HCT116 (cell line): ENCODE data around the gene TNFAIP3. TPM values are rescaled to one million over a fixed set of nuclear protein-coding genes. Genes with fewer than 3 reads are reported as not detected.
A peak's percentile ranks its signal among the peaks of the same experiment; 100 is the strongest.

Experiments
- ATAC-seq: fragments of 200-7000 bp; cut with Tn5 transposase; 2 replicates; pipeline ENCODE4 v1.9.1; 2020; ENCODE audit warnings: mild to moderate bottlenecking, moderate library complexity
- BruUV-seq: library from RNA; stranded (reverse); fragments of 400-500 nt; replicated peaks from 2 replicates; lab custom pipeline; 2021; lab: Mats Ljungman, UMichigan
- CTCF ChIA-PET: fragments of 300-600 bp; sonication (Branson Sonifier 250); formaldehyde crosslinking; loops from one replicate; lab custom pipeline; 2021; ENCODE audit warnings: antibody characterized with exemption; lab: Charles Lee
- POLR2A ChIA-PET: fragments of 300-600, 350-600 bp; sonication (Branson Sonifier 250); formaldehyde crosslinking; loops from one replicate; lab custom pipeline; 2021; ENCODE audit warnings: antibody characterized with exemption; lab: Charles Lee
- RAD21 ChIA-PET, 2 experiments: fragments of 300-600 bp; sonication (Branson Sonifier 250); formaldehyde crosslinking; loops; one replicate each; lab custom pipeline; 2023; ENCODE audit warnings: low total read pairs in 2 of 2; ENCODE audit not compliant: uncharacterized antibody in 2 of 2, unreplicated experiment in 2 of 2, low non-redundant PET in 1 of 2; lab: Charles Lee
- DNase-seq: peaks from one replicate; pipeline ENCODE4 v3.0.0-alpha.2; 2010; ENCODE audit warnings: low read depth, low spot score
- H2AFZ ChIP-seq: fragments of 200-600 bp; shearing (Covaris generic), sonication (generic); 2 replicates; pipeline ENCODE4 v1.6.1; 2017; ENCODE audit warnings: low read depth, mixed run types, mixed read lengths, antibody characterized with exemption, low read length; ENCODE audit not compliant: poor library complexity, severe bottlenecking
- H3K27ac ChIP-seq: 2 replicates; pipeline ENCODE4 v1.5.1; 2012; ENCODE audit warnings: low read depth, low read length
- H3K27me3 ChIP-seq: fragments of 200-600 bp; sonication (generic); 2 replicates; pipeline ENCODE4 v1.6.1; 2016; ENCODE audit warnings: mixed run types, low read length, mixed read lengths; ENCODE audit not compliant: insufficient read depth
- H3K36me3 ChIP-seq, 2 experiments: fragments of 200-500 bp in 1 of 2; fragments of 200-600 bp in 1 of 2; sonication (Bioruptor generic) in 1 of 2; sonication (generic) in 1 of 2; 2 replicates each; pipeline versions ENCODE4 v1.5.1 to v1.6.1; 2014 to 2016; ENCODE audit warnings: low read length in 2 of 2, inconsistent platforms in 1 of 2, mixed read lengths in 1 of 2, mixed run types in 1 of 2; ENCODE audit not compliant: insufficient read depth in 2 of 2, control insufficient read depth in 1 of 2
- H3K4me1 ChIP-seq, 2 experiments: fragments of 200-600 bp in 1 of 2; sonication (generic) in 1 of 2; 2 replicates each; pipeline versions ENCODE4 v1.5.1 to v1.6.1; 2012 to 2017; ENCODE audit warnings: low read length in 2 of 2, inconsistent platforms in 1 of 2, mild to moderate bottlenecking in 1 of 2, mixed read lengths in 1 of 2, mixed run types in 1 of 2, moderate library complexity in 1 of 2; ENCODE audit not compliant: insufficient read depth in 2 of 2, control insufficient read depth in 1 of 2
- H3K4me2 ChIP-seq: fragments of 200-600 bp; sonication (generic); 2 replicates; pipeline ENCODE4 v1.6.1; 2017; ENCODE audit warnings: mixed run types, low read length, mixed read lengths
- H3K4me3 ChIP-seq, 2 experiments: fragments of 200-600 bp in 1 of 2; sonication (generic) in 1 of 2; replicated peaks in 1 of 2; 2 replicates each; pipeline ENCODE4 v1.5.1; 2011 to 2016; ENCODE audit warnings: low read length in 2 of 2, control low read depth in 1 of 2, low read depth in 1 of 2, mild to moderate bottlenecking in 1 of 2, mixed read lengths in 1 of 2, mixed run types in 1 of 2
- H3K79me2 ChIP-seq: fragments of 200-600 bp; sonication (generic); 2 replicates; pipeline ENCODE4 v1.6.1; 2017; ENCODE audit warnings: mild to moderate bottlenecking, mixed run types, low read length, moderate library complexity, mixed read lengths; ENCODE audit not compliant: insufficient read depth
- H3K9ac ChIP-seq: fragments of 200-600 bp; sonication (generic); 2 replicates; pipeline ENCODE4 v1.6.1; 2016; ENCODE audit warnings: low read length, mixed read lengths
- H3K9me2 ChIP-seq: fragments of 200-600 bp; sonication (generic), shearing (Covaris generic); 2 replicates; pipeline ENCODE4 v1.6.1; 2017; ENCODE audit warnings: mixed run types, mild to moderate bottlenecking, moderate library complexity; ENCODE audit not compliant: insufficient read depth
- H3K9me3 ChIP-seq, 2 experiments: fragments of 200-500 bp in 1 of 2; fragments of 200-600 bp in 1 of 2; sonication (Bioruptor generic) in 1 of 2; sonication (generic) in 1 of 2; 2 replicates each; pipeline ENCODE4 v1.6.1; 2014 to 2017; ENCODE audit warnings: low read length in 2 of 2, mixed read lengths in 2 of 2, inconsistent platforms in 1 of 2, low read depth in 1 of 2, mild to moderate bottlenecking in 1 of 2, mixed run types in 1 of 2, moderate library complexity in 1 of 2; ENCODE audit not compliant: control insufficient read depth in 1 of 2, insufficient read depth in 1 of 2
- H4K20me1 ChIP-seq: fragments of 200-600 bp; sonication (generic), shearing (Covaris generic); 2 replicates; pipeline ENCODE4 v1.6.1; 2017; ENCODE audit warnings: mixed run types, mild to moderate bottlenecking, moderate library complexity; ENCODE audit not compliant: insufficient read depth
- CBX3 ChIP-seq: IDR thresholded peaks from 2 replicates; pipeline ENCODE4 v1.6.1; 2012; ENCODE audit warnings: low read depth
- CEBPB ChIP-seq: IDR thresholded peaks from 2 replicates; pipeline ENCODE4 v1.6.1; 2012; ENCODE audit warnings: low read depth
- EGR1 ChIP-seq: IDR thresholded peaks from 2 replicates; pipeline ENCODE4 v1.6.1; 2012; ENCODE audit warnings: low read depth
- ELF1 ChIP-seq: IDR thresholded peaks from 2 replicates; pipeline ENCODE4 v1.6.1; 2012; ENCODE audit warnings: low read depth, borderline replicate concordance
- EZH2 ChIP-seq: fragments of 200-600 bp; sonication (generic); IDR thresholded peaks from 2 replicates; pipeline ENCODE4 v1.6.1; 2017; ENCODE audit warnings: antibody characterized with exemption, mixed run types
- EZH2phosphoT487 ChIP-seq: fragments of 200-600 bp; IDR thresholded peaks from 2 replicates; pipeline ENCODE4 v1.6.1; 2018; ENCODE audit warnings: antibody characterized with exemption, borderline replicate concordance
- FOSL1 ChIP-seq: IDR thresholded peaks from 2 replicates; pipeline ENCODE4 v1.6.1; 2012; ENCODE audit warnings: low read depth
- JUND ChIP-seq: IDR thresholded peaks from 2 replicates; pipeline ENCODE4 v1.6.1; 2012
- POLR2A ChIP-seq: IDR thresholded peaks from 2 replicates; pipeline ENCODE4 v1.7.0; 2011; ENCODE audit warnings: borderline replicate concordance; ENCODE audit not compliant: insufficient read depth, insufficient read length; ENCODE audit errors: extremely low read depth
- POLR2AphosphoS5 ChIP-seq: IDR thresholded peaks from 2 replicates; pipeline ENCODE4 v1.6.1; 2011; ENCODE audit warnings: mild to moderate bottlenecking, low read depth, low read length, moderate library complexity
- RAD21 ChIP-seq: IDR thresholded peaks from 2 replicates; pipeline ENCODE4 v1.6.1; 2012; ENCODE audit warnings: low read depth, mild to moderate bottlenecking
- SIN3A ChIP-seq: IDR thresholded peaks from 2 replicates; pipeline ENCODE4 v1.6.1; 2012; ENCODE audit warnings: low read depth
- SP1 ChIP-seq: IDR thresholded peaks from 2 replicates; pipeline ENCODE4 v1.6.1; 2012; ENCODE audit warnings: low read depth
- SRF ChIP-seq: IDR thresholded peaks from 2 replicates; pipeline ENCODE4 v1.6.1; 2012; ENCODE audit warnings: low read depth
- TCF7L2 ChIP-seq: IDR thresholded peaks from 2 replicates; pipeline ENCODE4 v1.7.0; 2011; ENCODE audit warnings: borderline replicate concordance, inconsistent platforms; ENCODE audit not compliant: insufficient read depth, insufficient read length; ENCODE audit errors: extremely low read depth
- YY1 ChIP-seq: IDR thresholded peaks from 2 replicates; pipeline ENCODE4 v1.6.1; 2011; ENCODE audit warnings: low read length, low read depth, moderate library complexity, mild to moderate bottlenecking; ENCODE audit not compliant: insufficient replicate concordance; ENCODE audit errors: extremely low read depth
- ZFX ChIP-seq: fragments of 450-650 bp; IDR thresholded peaks from 2 replicates; pipeline ENCODE4 v1.6.1; 2017
- ZNF274 ChIP-seq: fragments of 200-500 bp; sonication (Bioruptor generic); IDR thresholded peaks from 2 replicates; pipeline ENCODE4 v1.6.1; 2014; ENCODE audit warnings: mild to moderate bottlenecking, low read depth, low read length, inconsistent platforms
- intact Hi-C: fragments of 100-400 bp; cut with micrococcal nuclease; formaldehyde crosslinking; loops from 2 replicates; pipeline ENCODE4 v1.10.0; 2022
- total RNA-seq: library from RNA; stranded (reverse); gene quantifications from one replicate; pipeline ENCODE4 v1.2.1, GENCODE V29; 2021; ENCODE audit not compliant: unreplicated experiment
- TF ChIP-seq, protein P1 (sequence below), 3 experiments: fragments of 200-600 bp in 1 of 3; sonication (generic) in 1 of 3; IDR thresholded peaks in 2 of 3; conservative IDR thresholded peaks in 1 of 3; 2 replicates each; pipeline ENCODE4 v1.5.1; 2012 to 2017; ENCODE audit warnings: low read depth in 2 of 3, low read length in 2 of 3, antibody characterized with exemption in 1 of 3, borderline replicate concordance in 1 of 3, control low read depth in 1 of 3, mild to moderate bottlenecking in 1 of 3, mixed read lengths in 1 of 3, mixed run types in 1 of 3, moderate library complexity in 1 of 3; ENCODE audit not compliant: insufficient read depth in 1 of 3
- TF ChIP-seq, protein P2 (sequence below): IDR thresholded peaks from 2 replicates; pipeline ENCODE4 v1.6.1; 2011; ENCODE audit warnings: mild to moderate bottlenecking, low read length, moderate library complexity; ENCODE audit not compliant: insufficient replicate concordance; ENCODE audit errors: extremely low read depth
- TF ChIP-seq, protein P3 (sequence below): IDR thresholded peaks from 2 replicates; pipeline ENCODE4 v1.6.1; 2012

The TNFAIP3 gene
- total RNA-seq, 1 experiment from 2014 or later = 4.4 TPM

DNA sequence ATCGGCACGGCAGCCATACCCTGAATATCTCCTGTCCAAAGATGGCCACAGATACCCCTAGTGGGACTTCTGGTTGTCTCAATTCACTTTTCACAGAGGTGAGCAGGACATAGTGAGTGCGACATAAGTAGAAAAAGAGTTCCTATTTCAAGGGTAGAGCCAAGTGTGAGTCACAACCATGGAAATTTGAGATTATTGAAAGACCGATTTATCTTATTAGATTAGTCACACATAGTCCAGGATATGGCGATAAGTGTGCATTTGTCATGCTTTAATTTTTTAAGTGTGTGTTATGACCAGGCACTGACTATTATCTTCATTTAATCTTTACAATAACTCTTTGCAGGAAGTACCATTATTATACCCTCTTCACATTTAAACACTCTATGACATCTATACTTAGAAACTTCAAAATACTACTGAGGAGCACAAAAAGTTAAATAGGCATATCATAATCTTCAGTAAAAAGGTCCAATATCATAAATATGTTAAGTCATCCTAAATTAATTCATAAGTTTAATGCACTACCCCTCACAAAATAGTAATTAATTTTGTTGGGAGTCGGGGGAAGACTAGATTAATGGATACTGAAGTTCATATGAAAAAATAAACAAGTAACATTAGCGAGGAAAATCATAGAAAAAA is 13.4 kb upstream of the TNFAIP3 start:
- DNase-seq = peak; percentile 73
- TF ChIP-seq, protein P1, sequence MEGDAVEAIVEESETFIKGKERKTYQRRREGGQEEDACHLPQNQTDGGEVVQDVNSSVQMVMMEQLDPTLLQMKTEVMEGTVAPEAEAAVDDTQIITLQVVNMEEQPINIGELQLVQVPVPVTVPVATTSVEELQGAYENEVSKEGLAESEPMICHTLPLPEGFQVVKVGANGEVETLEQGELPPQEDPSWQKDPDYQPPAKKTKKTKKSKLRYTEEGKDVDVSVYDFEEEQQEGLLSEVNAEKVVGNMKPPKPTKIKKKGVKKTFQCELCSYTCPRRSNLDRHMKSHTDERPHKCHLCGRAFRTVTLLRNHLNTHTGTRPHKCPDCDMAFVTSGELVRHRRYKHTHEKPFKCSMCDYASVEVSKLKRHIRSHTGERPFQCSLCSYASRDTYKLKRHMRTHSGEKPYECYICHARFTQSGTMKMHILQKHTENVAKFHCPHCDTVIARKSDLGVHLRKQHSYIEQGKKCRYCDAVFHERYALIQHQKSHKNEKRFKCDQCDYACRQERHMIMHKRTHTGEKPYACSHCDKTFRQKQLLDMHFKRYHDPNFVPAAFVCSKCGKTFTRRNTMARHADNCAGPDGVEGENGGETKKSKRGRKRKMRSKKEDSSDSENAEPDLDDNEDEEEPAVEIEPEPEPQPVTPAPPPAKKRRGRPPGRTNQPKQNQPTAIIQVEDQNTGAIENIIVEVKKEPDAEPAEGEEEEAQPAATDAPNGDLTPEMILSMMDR (IDR thresholded peaks at IDR 0.05 in 2 of 3, conservative IDR thresholded peaks at IDR 0.05 in 1 of 3; ENCODE audit: borderline replicate concordance in 1 of 3, insufficient read depth in 1 of 3, low read depth in 2 of 3, low read length in 2 of 3) = no peak
- TF ChIP-seq SIN3A (0 out of 2 replicates have a peak, but pooled peaks have one; percentile 44), POLR2AphosphoS5 (0 out of 2 replicates have a peak, but pooled peaks have one; percentile 31), ZNF274 (no peak), ZFX (no peak), ELF1 (no peak), YY1 (no peak), EGR1 (no peak), RAD21 (no peak), CEBPB (peak; percentile 47; the same call in 1 of the 2 replicates), SP1 (peak; percentile 76), FOSL1 (peak; percentile 89), JUND (peak; percentile 83), CBX3 (peak; percentile 85), TCF7L2 (peak; percentile 56), SRF (peak; percentile 63; the same call in 1 of the 2 replicates), POLR2A (no peak), EZH2phosphoT487 (no peak), EZH2 (no peak)
- TF ChIP-seq, protein P2, sequence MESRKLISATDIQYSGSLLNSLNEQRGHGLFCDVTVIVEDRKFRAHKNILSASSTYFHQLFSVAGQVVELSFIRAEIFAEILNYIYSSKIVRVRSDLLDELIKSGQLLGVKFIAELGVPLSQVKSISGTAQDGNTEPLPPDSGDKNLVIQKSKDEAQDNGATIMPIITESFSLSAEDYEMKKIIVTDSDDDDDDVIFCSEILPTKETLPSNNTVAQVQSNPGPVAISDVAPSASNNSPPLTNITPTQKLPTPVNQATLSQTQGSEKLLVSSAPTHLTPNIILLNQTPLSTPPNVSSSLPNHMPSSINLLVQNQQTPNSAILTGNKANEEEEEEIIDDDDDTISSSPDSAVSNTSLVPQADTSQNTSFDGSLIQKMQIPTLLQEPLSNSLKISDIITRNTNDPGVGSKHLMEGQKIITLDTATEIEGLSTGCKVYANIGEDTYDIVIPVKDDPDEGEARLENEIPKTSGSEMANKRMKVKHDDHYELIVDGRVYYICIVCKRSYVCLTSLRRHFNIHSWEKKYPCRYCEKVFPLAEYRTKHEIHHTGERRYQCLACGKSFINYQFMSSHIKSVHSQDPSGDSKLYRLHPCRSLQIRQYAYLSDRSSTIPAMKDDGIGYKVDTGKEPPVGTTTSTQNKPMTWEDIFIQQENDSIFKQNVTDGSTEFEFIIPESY = no peak
- TF ChIP-seq, protein P3, sequence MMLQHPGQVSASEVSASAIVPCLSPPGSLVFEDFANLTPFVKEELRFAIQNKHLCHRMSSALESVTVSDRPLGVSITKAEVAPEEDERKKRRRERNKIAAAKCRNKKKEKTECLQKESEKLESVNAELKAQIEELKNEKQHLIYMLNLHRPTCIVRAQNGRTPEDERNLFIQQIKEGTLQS = no peak

More for the DNA sequence above, 13.4 kb upstream of the TNFAIP3 start:
- Histone ChIP-seq H3K9me2 (no peaks in the 10 kb centered on the region), H3K36me3 (no peaks in the 10 kb centered on the region), H3K79me2 (no peaks in the 10 kb centered on the region), H3K27me3 (no peaks in the 10 kb centered on the region), H2AFZ (peak overlapping the region; percentile 99), H3K4me3 (peak overlapping the region in 1 of 2 experiments; percentile 28; a peak in 2 of 4 replicates), H3K9me3 (no peaks in the 10 kb centered on the region), H3K4me1 (peaks cover 0 to 42% of the 10 kb centered on the region in 2 experiments; a peak in 3 of 4 replicates), H3K4me2 (peak overlapping the region; percentile 63), H3K27ac (no peak overlapping the region), H4K20me1 (no peaks in the 10 kb centered on the region), H3K9ac (no peak overlapping the region)
- intact Hi-C loops = no loop called here
- ChIA-PET POLR2A (no interaction called here), CTCF (interaction anchor here (0.9 kb wide), 1 partner anchor 91 kb away, joined by 3 read pairs; no protein-coding TSS in a partner anchor), RAD21 (no interaction called here)
- BruUV-seq = no TSS peak
- peak; percentile 75 for ATAC-seq
